ENCODE results near the gene RPL13A.

DNA sequence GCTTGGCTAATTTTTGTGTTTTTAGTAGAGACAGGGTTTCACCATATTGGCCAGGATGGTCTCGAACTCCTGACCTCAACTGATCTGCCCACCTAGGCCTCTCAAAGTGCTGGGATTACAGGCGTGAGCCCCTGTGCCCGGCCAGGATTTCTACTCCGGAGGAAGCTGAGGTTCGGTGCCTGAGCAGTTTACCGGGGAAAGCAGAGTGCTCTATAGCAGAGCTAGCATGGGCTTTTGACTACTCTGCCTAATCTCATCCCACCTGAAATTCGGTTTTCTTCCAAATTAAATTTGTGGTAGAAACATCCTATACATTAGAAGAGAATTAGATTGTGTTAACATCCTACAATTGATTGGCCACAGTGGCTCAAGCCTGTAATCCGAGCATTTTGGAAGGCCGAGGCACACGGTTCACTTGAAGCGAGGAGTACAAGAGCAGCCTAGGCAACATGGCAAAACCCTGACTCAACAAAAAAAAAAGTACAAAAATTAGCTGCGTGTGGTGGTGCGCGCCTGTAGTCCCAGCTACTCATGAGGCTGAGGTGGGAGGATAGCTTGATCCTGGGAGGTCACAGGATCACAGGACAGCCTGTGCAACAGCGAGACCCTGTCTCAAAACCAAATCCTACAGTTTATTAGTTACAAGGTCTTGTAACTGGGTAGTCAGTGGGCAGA lies 1.6 kb downstream of the RPL13A start:
- no peak for TF ChIP-seq EZH2 (IDR thresholded peaks at IDR 0.05)
- TF ChIP-seq POLR2AphosphoS5 (IDR thresholded peaks at IDR 0.05; ENCODE audit: borderline replicate concordance, low read depth, low read length), result no peak
- TF ChIP-seq FOXP2 (optimal IDR thresholded peaks at IDR 0.05; ENCODE audit: control extremely low read depth, extremely low read length, insufficient read depth), result no peak
